ENCODE measurements around the gene RUFY2. TPM values are rescaled to one million over a fixed set of nuclear protein-coding genes. Genes with fewer than 3 reads are reported as not detected.

Gene RUFY2
- total RNA-seq, 1 donor from 2014 or later = 27.6 TPM

DNA sequence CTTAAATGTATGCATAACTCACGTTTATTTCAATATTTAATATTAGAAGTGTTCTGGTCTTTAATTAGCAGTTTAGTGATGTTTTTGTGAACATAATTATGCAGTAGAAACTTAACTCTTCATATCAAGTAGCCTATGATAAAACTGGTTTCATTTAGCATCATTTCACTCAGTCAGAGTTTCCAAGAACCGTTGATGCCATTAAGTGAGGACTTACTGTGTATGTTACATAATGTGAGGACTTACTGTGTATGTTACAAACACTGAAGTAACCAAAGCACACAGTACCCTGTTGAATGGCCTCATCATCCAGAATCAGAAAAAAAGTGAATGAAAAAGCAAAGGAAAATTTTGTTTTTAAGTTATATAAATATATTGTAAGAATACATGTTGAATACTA lies 41.5 kb downstream of the RUFY2 start:
- Mint-ChIP-seq H3K27ac (ENCODE audit: unreplicated experiment) (no peak overlapping the region), H3K4me1 (ENCODE audit: unreplicated experiment) (no peaks in the 10 kb centered on the region), H3K9me3 (ENCODE audit: unreplicated experiment) (no peaks in the 10 kb centered on the region), H3K4me3 (ENCODE audit: unreplicated experiment) (no peak overlapping the region), H3K36me3 (ENCODE audit: unreplicated experiment) (peaks cover 38% of the 10 kb centered on the region), H3K27me3 (ENCODE audit: unreplicated experiment) (no peaks in the 10 kb centered on the region)
- no peak for DNase-seq (ENCODE audit: extremely low spot score, unreplicated experiment)
- TF ChIP-seq, protein P1, sequence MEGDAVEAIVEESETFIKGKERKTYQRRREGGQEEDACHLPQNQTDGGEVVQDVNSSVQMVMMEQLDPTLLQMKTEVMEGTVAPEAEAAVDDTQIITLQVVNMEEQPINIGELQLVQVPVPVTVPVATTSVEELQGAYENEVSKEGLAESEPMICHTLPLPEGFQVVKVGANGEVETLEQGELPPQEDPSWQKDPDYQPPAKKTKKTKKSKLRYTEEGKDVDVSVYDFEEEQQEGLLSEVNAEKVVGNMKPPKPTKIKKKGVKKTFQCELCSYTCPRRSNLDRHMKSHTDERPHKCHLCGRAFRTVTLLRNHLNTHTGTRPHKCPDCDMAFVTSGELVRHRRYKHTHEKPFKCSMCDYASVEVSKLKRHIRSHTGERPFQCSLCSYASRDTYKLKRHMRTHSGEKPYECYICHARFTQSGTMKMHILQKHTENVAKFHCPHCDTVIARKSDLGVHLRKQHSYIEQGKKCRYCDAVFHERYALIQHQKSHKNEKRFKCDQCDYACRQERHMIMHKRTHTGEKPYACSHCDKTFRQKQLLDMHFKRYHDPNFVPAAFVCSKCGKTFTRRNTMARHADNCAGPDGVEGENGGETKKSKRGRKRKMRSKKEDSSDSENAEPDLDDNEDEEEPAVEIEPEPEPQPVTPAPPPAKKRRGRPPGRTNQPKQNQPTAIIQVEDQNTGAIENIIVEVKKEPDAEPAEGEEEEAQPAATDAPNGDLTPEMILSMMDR (IDR thresholded peaks at IDR 0.05) = no peak

DNA sequence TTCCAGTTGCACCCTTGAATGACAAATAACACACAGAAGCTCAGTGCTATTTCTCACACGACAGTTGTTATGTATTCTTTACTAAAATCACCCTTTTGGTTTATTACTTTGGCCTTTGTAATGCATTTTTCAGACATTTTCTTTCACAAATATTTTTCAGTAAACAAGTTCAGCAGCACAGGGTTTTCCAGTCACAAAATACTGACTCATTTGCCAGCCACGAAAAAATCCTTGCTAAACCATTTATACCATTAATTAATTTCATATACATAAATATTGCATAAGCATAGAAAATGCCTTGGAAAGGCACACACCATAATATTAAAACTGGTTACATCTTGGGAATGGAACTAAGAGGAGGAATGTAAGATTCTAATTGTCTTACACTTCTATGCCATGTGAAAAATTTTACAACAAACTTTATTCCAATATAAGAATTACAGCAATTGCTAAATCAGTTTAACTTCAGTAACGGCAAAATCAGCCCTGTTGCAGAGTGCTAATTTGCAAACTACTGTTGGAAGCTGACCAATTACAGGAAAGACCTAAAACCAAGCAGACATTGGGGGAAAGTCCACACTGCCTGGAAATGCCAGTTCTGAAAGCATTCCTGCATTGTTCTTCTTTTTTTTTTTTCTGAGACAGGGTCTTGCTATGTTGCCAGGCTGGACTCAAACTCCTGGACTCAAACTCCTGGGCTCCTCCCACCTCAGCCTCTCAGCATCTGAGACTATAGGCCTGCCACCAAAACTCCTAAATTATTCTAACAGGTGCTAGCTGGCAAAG lies 42.8 kb downstream of the RUFY2 start:
- Mint-ChIP-seq H3K4me1 (ENCODE audit: unreplicated experiment) (no peaks in the 10 kb centered on the region), H3K27me3 (ENCODE audit: unreplicated experiment) (no peaks in the 10 kb centered on the region), H3K36me3 (ENCODE audit: unreplicated experiment) (peaks cover 33% of the 10 kb centered on the region), H3K9me3 (ENCODE audit: unreplicated experiment) (no peaks in the 10 kb centered on the region), H3K4me3 (ENCODE audit: unreplicated experiment) (no peak overlapping the region), H3K27ac (ENCODE audit: unreplicated experiment) (no peak overlapping the region)
- TF ChIP-seq, protein P1 (IDR thresholded peaks at IDR 0.05) = no peak
- no peak for DNase-seq (ENCODE audit: extremely low spot score, unreplicated experiment)

DNA sequence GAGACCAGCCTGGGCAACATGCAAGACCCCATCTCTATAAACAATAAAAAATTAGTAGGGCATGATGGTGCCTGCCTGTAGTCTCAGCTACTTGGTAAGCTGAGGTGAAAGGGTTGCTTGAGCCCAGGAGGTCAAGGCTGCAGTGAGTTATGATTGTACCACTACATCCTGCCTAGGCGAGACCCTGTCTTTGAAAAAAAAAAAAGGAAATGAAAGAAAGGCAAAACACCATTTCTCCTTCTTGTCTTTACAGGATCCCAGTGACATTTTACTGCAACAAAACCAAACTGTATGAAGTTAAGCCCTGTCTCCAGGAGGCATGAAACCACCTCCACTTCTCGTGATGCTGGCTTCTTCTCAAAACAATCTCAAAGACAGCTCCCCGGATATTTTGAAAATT lies 44.5 kb downstream of the RUFY2 start:
- no peaks in the 10 kb centered on the region for H3K27me3 Mint-ChIP-seq (ENCODE audit: unreplicated experiment)
- H3K4me1 Mint-ChIP-seq (ENCODE audit: unreplicated experiment) = no peaks in the 10 kb centered on the region
- H3K27ac Mint-ChIP-seq (ENCODE audit: unreplicated experiment) = no peak overlapping the region
- peaks cover 33% of the 10 kb centered on the region for H3K36me3 Mint-ChIP-seq (ENCODE audit: unreplicated experiment)
- H3K9me3 Mint-ChIP-seq (ENCODE audit: unreplicated experiment) = no peaks in the 10 kb centered on the region
- TF ChIP-seq, protein P1 (IDR thresholded peaks at IDR 0.05) = no peak
- H3K4me3 Mint-ChIP-seq (ENCODE audit: unreplicated experiment) = no peak overlapping the region
- no peak for DNase-seq (ENCODE audit: extremely low spot score, unreplicated experiment)

DNA sequence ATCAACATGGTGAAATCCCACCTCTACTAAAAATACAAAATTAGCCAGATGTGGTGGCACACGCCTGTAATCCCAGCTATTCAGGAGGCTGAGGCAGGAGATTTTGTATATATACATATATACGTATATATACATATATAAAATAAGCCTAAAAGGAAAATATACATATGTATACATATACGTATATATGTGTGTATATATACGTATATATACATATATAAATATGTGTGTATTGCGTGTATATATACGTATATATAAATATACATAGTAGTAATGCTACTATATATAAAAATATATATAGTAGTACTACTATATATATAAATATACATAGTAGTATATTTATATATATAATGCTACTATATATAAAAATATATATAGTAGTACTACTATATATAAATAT lies 47.9 kb downstream of the RUFY2 start:
- TF ChIP-seq, protein P1 (IDR thresholded peaks at IDR 0.05) = no peak
- no peak overlapping the region for H3K4me3 Mint-ChIP-seq (ENCODE audit: unreplicated experiment)
- H3K27ac Mint-ChIP-seq (ENCODE audit: unreplicated experiment) = no peak overlapping the region
- no peaks in the 10 kb centered on the region for H3K4me1 Mint-ChIP-seq (ENCODE audit: unreplicated experiment)
- H3K36me3 Mint-ChIP-seq (ENCODE audit: unreplicated experiment) = peaks cover 34% of the 10 kb centered on the region
- no peak for DNase-seq (ENCODE audit: extremely low spot score, unreplicated experiment)
- H3K9me3 Mint-ChIP-seq (ENCODE audit: unreplicated experiment) = no peaks in the 10 kb centered on the region
- no peaks in the 10 kb centered on the region for H3K27me3 Mint-ChIP-seq (ENCODE audit: unreplicated experiment)

DNA sequence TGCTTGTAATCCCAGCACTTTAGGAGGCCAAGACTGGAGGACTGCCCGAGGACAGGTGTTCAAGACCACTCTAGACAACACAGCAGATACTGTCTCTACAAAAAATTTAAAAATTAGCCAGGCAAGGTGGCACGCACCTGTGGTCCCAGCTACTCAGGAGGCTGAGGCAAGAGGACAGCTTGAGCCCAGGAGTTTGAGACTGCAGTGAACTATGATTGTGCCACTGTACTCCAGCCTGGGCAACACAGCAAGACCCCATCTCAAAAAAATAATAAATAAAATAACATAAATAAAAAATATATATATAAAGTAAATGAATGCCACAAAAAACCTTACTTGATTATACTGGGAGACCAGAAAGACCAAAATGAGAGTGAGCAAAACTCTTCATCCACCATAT lies 53.5 kb downstream of the RUFY2 start:
- no peaks in the 10 kb centered on the region for H3K9me3 Mint-ChIP-seq (ENCODE audit: unreplicated experiment)
- H3K4me3 Mint-ChIP-seq (ENCODE audit: unreplicated experiment) = no peak overlapping the region
- no peaks in the 10 kb centered on the region for H3K4me1 Mint-ChIP-seq (ENCODE audit: unreplicated experiment)
- no peaks in the 10 kb centered on the region for H3K27me3 Mint-ChIP-seq (ENCODE audit: unreplicated experiment)
- peaks cover 16% of the 10 kb centered on the region for H3K36me3 Mint-ChIP-seq (ENCODE audit: unreplicated experiment)
- DNase-seq (ENCODE audit: extremely low spot score, unreplicated experiment) = no peak
- no peak overlapping the region for H3K27ac Mint-ChIP-seq (ENCODE audit: unreplicated experiment)
- TF ChIP-seq, protein P1 (IDR thresholded peaks at IDR 0.05) = no peak
